Thymus (tissue), 11 donors: ENCODE results near the gene P2RX7. TPM values are rescaled to one million over a fixed set of nuclear protein-coding genes. Genes with fewer than 3 reads are reported as not detected.

Experiments
- DNase-seq, 9 donors: peaks; one replicate each; pipeline ENCODE4 v3.0.0-alpha.2; 2013; ENCODE audit warnings: low spot score in 9 of 9, low read depth in 6 of 9, missing footprints in 1 of 9
- H3K27ac ChIP-seq, 2 donors: one replicate each; pipeline ENCODE4 v1.5.1; 2013; ENCODE audit warnings: control low read depth in 1 of 2, low read depth in 1 of 2, low read length in 1 of 2, mild to moderate bottlenecking in 1 of 2, moderate library complexity in 1 of 2
- H3K27me3 ChIP-seq, 2 donors: one replicate each; pipeline ENCODE4 v1.5.1; 2013; ENCODE audit warnings: low read length in 1 of 2; ENCODE audit not compliant: control insufficient read depth in 2 of 2, insufficient read depth in 1 of 2
- H3K36me3 ChIP-seq, 2 donors: one replicate each; pipeline ENCODE4 v1.5.1; 2013; ENCODE audit warnings: low read length in 1 of 2, mild to moderate bottlenecking in 1 of 2, moderate library complexity in 1 of 2; ENCODE audit not compliant: control insufficient read depth in 2 of 2, insufficient read depth in 2 of 2
- H3K4me1 ChIP-seq, 2 donors: one replicate each; pipeline ENCODE4 v1.5.1; 2013; ENCODE audit warnings: low read length in 2 of 2; ENCODE audit not compliant: control insufficient read depth in 2 of 2, insufficient read depth in 2 of 2
- H3K4me3 ChIP-seq, 2 donors: one replicate each; pipeline ENCODE4 v1.5.1; 2013; ENCODE audit warnings: low read length in 2 of 2, control low read depth in 1 of 2, mild to moderate bottlenecking in 1 of 2
- H3K9me3 ChIP-seq, 2 donors: one replicate each; pipeline ENCODE4 v1.5.1; 2013; ENCODE audit warnings: low read length in 1 of 2, mild to moderate bottlenecking in 1 of 2; ENCODE audit not compliant: control insufficient read depth in 2 of 2, insufficient read depth in 1 of 2
- WGBS: extraction: QIAGEN DNeasy Blood & Tissue Kit; methylation state at CpG from one replicate; pipeline ENCODE4 v1.1.7; 2013; 5-methylcytosine and 5-hydroxymethylcytosine counted together
- polyA plus RNA-seq: library from polyadenylated mRNA; stranded (reverse); fragments of 200-250 nt; gene quantifications from one replicate; pipeline ENCODE4 v1.2.3, GENCODE V29; 2013
- total RNA-seq: library from RNA; stranded (reverse); fragments of 120-200 nt; gene quantifications from one replicate; pipeline ENCODE4 v1.2.4, GENCODE V29; 2013
- donor health status: healthy.

Gene P2RX7
- total and polyA plus RNA-seq, 2 donors, result 1.7 to 2.3 TPM

DNA sequence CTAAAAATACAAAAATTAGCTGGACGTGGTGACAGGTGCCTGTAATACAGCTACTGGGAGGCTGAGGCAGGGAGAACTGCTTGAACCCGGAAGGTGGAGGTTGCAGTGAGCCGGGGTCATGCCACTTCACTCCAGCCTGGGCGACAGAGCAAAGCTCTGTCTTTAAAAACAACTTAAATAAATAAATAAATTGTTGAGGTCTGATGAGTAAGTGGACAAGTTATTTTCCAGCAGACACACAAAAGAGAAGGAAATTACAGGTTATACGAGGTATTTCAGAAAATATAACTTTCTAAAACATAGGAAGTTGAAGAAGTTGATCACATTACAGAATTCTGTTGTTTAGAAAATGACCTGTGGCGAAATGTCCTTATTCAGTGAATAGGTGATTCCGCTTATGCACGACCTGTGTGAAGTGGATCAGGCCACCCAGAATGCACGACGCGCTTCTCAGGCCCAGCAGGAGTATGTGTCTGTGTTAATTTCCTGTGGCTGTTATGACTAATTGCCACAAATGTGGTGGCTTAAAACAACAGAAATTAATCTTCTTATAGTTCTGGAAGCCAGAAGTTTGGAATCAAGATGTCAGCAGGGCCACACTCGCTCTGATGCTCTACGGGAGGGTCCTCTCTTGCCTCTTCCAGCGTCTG is 38.1 kb downstream of the P2RX7 start:
- Histone ChIP-seq H3K4me1 (no peaks in the 10 kb centered on the region), H3K36me3 (no peaks in the 10 kb centered on the region), H3K9me3 (no peaks in the 10 kb centered on the region), H3K4me3 (no peak overlapping the region), H3K27ac (no peak overlapping the region), H3K27me3 (no peaks in the 10 kb centered on the region)
- WGBS, result 96% methylated on average over 14 of the region's 14 CpGs
- no peak for DNase-seq

- H3K9me3 ChIP-seq, result no peaks in the 10 kb centered on the region
- no peak for DNase-seq
- no peaks in the 10 kb centered on the region for H3K27me3 ChIP-seq
- H3K27ac ChIP-seq, result no peak overlapping the region
- no peaks in the 10 kb centered on the region for H3K36me3 ChIP-seq
- 98% methylated on average over 6 of the region's 6 CpGs for WGBS
- no peaks in the 10 kb centered on the region for H3K4me1 ChIP-seq
- H3K4me3 ChIP-seq, result no peak overlapping the region
Observed at GRCh38 chr12:121172145-121172544, 39.5 kb downstream of the P2RX7 start.

- Histone ChIP-seq H3K27me3 (no peaks in the 10 kb centered on the region), H3K36me3 (no peaks in the 10 kb centered on the region), H3K27ac (no peak overlapping the region), H3K4me1 (no peaks in the 10 kb centered on the region), H3K9me3 (no peaks in the 10 kb centered on the region), H3K4me3 (no peak overlapping the region)
- DNase-seq, result no peak
- WGBS, result 93% methylated on average over 16 of the region's 16 CpGs
Observed at GRCh38 chr12:121175383-121176119, 42.9 kb downstream of the P2RX7 start.

GRCh38 chr12:121176826-121177529 is 44.3 kb downstream of the P2RX7 start:
- no peak overlapping the region for H3K27ac ChIP-seq
- no peaks in the 10 kb centered on the region for H3K4me1 ChIP-seq
- H3K9me3 ChIP-seq, result no peaks in the 10 kb centered on the region
- no peaks in the 10 kb centered on the region for H3K27me3 ChIP-seq
- no peak for DNase-seq
- no peaks in the 10 kb centered on the region for H3K36me3 ChIP-seq
- H3K4me3 ChIP-seq, result no peak overlapping the region
- WGBS, result 97% methylated on average over 19 of the region's 19 CpGs

GRCh38 chr12:121181181-121181580 is 48.5 kb downstream of the P2RX7 start:
- no peaks in the 10 kb centered on the region for H3K27me3 ChIP-seq
- no peaks in the 10 kb centered on the region for H3K9me3 ChIP-seq
- DNase-seq, result no peak
- H3K36me3 ChIP-seq, result peaks cover 0 to 2% of the 10 kb centered on the region in 2 donors
- 97% methylated on average over 3 of the region's 3 CpGs for WGBS
- H3K4me1 ChIP-seq, result no peaks in the 10 kb centered on the region
- no peak overlapping the region for H3K4me3 ChIP-seq
- no peak overlapping the region for H3K27ac ChIP-seq

DNA sequence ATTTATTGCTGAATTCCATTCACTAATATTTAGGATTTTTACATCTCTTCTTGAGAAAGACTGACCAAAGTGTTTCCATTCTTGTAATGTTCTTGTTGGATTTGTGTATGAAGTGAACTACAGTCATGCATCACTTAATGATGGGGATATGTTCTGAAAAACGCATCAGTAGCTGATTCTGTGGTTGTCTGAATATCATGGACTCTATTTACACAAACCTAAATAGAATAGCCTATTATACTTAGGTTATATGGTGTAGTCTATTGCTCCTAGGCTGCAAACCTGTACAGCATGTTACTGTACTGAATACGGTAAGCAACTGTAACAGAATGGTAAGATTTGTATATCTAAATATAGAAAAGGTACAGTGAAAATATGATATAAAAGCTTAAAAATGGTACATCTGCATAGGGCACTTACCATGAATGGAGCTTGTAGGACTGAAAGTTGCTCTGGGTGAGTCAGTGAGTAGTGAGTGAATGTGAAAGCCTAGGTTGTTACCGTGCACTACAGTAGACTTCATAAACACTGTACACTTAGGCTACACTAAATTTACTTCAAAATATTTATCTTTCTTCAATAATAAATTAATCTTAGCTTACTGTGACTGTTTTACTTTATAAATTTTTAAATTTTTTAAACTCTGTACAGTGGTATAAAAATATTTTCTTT is 49.7 kb downstream of the P2RX7 start:
- no peak for DNase-seq
- Histone ChIP-seq H3K27me3 (no peaks in the 10 kb centered on the region), H3K4me3 (no peak overlapping the region), H3K27ac (no peak overlapping the region), H3K4me1 (no peaks in the 10 kb centered on the region), H3K36me3 (peaks cover 0 to 2% of the 10 kb centered on the region in 2 donors), H3K9me3 (no peaks in the 10 kb centered on the region)
- 94% methylated on average over 3 of the region's 3 CpGs for WGBS

DNA sequence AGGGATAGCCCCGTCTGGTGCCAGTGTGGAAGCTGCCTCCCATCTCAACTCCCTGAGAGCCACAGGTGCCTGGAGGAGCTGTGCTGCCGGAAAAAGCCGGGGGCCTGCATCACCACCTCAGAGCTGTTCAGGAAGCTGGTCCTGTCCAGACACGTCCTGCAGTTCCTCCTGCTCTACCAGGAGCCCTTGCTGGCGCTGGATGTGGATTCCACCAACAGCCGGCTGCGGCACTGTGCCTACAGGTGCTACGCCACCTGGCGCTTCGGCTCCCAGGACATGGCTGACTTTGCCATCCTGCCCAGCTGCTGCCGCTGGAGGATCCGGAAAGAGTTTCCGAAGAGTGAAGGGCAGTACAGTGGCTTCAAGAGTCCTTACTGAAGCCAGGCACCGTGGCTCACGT is 51.7 kb downstream of the P2RX7 start:
- no peaks in the 10 kb centered on the region for H3K4me1 ChIP-seq
- no peak overlapping the region for H3K4me3 ChIP-seq
- H3K36me3 ChIP-seq, result peaks cover 0 to 2% of the 10 kb centered on the region in 2 donors
- 95% methylated on average over 15 of the region's 15 CpGs for WGBS
- H3K27me3 ChIP-seq, result no peaks in the 10 kb centered on the region
- H3K27ac ChIP-seq, result no peak overlapping the region
- H3K9me3 ChIP-seq, result no peaks in the 10 kb centered on the region
- no peak for DNase-seq

- Histone ChIP-seq H3K36me3 (peaks cover 0 to 2% of the 10 kb centered on the region in 2 donors), H3K27ac (no peak overlapping the region), H3K4me1 (peaks cover 0 to 3% of the 10 kb centered on the region in 2 donors), H3K27me3 (no peaks in the 10 kb centered on the region), H3K4me3 (no peak overlapping the region), H3K9me3 (no peaks in the 10 kb centered on the region)
- peak in 1 of 9 donors; percentile 13 for DNase-seq
- WGBS, result 97% methylated on average over 7 of the region's 7 CpGs
Observed at GRCh38 chr12:121184984-121185889, 52.6 kb downstream of the P2RX7 start.
